ENCODE results near the gene BARHL1.

Gene BARHL1

GRCh38 chr9:132582276-132582785, at the start of gene BARHL1:
BARHL1 (plus strand) TSS chr9:132582606; CDS start chr9:132582798, 192 bp downstream.
- no peak for DNase-seq

GRCh38 chr9:132534832-132535231, 47.6 kb upstream of the BARHL1 start:
- DNase-seq: no peak

GRCh38 chr9:132536124-132536523, 46.3 kb upstream of the BARHL1 start:
- no peak for DNase-seq

DNA sequence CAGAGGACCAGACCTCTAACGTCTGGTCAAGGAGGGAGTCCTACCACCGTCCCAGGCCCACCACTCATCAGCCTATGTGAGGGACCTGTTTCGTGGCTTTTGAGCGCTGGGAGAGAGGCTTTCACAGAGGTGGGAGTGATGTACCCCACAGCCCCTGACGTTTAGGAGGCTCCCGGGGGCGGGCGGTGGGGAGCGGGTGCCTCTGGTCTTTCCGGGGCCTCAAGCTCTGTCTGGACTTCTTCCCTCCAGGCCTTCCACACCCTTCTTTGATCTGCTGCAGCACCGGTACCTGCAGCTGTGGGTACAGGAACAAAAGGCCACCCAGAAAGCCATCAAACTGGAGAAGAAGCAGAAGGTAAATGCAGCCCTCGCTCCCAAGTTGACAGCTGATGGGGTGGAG, 45.1 kb upstream of the BARHL1 start:
- no peak for DNase-seq

DNA sequence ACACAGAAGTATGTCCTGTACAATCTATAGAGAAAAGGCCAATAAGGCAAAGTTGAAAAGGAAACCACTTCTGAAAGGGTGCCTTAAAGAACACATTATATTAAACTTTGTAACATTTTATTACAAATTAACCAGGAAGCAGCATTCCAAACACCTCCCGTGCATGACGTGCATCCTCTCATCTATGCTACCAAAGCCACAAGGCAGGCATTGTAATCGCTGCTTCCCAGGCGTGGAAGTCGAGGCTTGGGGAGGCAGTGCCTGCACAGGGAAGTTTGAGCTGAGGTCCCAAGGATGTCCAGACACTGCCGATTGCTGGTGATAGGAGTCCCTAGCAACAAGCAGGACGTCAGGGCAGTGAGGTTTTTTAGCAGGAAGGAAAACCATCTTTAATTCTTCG, 44.3 kb upstream of the BARHL1 start:
- no peak for DNase-seq

DNA sequence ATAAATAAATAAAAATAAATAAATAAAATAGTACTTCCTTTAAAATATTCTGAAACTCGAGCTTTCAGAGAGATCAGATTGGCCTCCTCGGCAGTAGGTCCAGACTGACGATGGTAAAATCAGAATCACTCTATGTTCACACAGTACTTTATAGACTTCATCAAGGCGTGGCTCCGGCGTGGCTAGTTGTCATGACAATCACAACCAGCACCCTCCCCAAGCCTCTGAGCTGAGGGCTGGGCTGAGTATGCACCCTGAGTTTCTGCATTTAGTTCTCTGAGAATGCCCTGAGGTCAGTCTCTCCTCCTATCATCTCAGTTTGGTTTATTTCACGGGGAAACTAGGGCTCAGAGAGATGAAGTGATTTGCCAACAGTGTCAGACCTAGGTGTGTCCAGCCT, 43.3 kb upstream of the BARHL1 start:
- no peak for DNase-seq

GRCh38 chr9:132541051-132541450, 41.4 kb upstream of the BARHL1 start:
- DNase-seq: no peak

DNA sequence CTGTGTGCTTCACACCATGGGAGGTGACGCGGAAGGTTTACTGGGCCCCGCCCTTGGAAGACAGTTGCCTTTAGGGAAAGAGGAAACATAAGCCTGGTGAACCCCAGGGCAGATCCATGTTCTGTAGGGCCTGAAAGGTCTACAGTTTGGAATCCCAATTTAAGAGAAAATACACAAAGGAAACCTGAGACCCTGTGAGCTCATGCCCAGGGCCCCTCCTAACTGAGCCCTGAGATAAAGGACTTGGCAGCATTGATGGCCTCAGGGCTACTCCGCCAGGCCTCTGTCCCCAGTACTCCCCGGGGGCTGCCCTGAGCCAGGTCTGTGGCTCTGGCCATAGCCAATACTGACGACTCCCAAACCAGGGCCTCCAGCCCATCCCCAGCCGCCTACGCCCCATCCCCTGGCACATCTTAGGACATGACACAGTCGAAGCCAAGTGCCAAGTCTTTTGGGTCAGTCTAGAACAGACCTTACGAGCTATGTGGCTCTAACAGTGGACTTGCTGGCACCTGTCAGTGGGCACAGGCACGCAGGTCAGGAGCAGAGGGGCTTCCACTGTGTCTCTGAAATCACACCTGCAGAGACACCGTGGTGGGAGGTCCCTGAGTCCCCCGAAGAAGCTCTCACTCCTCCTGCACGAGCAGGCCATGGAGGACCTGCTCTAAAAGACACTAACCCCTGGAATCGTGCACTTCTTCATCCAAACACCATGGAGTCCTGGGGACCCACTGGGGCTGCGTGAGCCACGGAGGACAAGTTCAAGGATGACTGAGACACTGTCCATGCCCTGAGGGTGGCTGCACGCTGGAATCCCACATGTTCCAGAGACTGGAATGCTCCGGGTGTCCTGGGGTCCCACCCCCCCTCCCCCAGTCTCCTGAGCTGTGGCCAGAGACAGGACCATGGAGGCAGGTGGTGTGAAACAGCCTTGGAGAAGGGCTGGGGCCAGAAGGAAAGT, 40.3 kb upstream of the BARHL1 start:
- DNase-seq: no peak

- DNase-seq: no peak
These were observed 39.2 kb upstream of the BARHL1 start for GRCh38 chr9:132543251-132543650.

DNA sequence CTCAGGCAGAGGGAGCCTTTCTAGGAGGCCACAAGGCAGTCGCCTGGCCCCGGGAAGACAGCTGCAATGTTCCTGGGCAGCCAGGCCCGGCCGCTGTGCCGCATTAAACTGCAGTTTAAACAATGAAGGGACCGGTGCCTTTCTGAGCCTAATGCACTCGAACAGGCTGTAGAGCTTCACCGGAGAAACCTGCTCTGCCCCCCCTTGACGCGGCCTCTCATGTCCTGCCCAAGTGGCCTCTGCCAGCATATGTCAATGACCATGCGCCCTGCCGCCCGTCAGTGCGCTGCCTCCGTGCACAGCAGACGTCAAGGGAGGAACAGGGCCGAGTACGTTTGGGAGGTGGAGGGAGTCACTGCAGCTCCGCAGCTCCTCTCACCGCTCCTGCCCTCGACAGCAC, 38.4 kb upstream of the BARHL1 start:
- DNase-seq: no peak

- DNase-seq: no peak
These were observed 36.8 kb upstream of the BARHL1 start for GRCh38 chr9:132545578-132545977.

DNA sequence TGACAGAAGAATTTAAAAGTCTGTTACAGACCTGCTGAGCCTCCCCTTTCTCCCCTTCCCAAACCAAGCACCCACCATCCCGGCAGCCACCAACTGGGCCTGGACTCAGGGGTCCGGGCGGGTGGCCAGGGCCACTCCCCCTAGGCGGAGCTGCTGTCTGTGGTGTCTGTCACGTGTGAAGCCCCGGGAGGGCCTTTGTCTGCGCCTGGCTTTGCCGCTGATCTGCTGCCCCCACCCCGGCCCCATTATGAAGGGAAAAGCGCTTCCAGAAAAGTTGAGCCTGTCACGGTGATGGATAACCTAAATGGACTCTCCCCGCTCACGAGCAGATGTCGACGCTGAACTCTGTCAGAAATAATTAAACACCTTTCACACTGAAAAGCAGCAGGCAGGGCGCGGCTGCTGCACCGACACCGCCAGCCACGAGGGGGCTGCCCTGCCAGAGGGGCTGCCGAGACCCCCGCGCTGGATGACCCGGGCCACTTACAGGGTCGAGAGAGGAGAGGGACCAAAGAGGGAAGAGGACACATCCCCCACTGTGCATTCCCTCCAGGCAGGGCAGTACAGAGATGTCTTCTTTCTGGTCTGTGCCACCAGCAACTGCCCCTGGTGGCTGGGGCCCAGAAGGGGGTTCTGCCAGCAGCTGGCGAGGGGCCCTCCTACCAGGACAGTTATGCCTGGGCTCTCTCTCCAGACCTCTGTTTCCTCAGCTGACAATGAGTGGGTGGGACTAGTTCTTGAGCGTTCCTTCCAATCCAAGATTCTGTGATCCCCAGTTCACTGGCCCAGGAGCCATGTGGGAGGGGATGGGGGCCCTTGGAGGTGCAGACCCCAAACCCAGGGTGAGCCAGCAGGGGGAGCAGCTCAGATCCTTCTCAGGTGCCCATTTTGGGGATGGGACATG, 36.0 kb upstream of the BARHL1 start:
- no peak for DNase-seq

DNA sequence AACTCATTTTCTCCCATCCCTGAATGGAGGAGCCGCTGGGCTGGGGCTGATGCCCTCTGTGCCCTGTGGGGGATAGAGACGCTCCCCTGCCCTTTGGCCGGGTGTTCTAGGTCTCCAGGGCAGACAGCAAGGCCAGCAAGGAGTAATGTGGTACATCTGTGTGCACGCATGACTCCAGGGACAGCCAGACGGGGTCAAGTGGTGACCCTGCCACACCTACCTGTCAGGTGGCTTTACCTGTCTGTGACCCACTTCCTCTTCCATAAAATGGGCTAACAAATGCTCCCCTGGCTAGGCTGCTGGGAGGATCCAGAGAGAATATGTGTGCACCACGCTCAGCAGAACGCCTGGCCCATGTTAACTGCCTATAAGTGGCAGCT, 35.4 kb upstream of the BARHL1 start:
- no peak for DNase-seq

DNA sequence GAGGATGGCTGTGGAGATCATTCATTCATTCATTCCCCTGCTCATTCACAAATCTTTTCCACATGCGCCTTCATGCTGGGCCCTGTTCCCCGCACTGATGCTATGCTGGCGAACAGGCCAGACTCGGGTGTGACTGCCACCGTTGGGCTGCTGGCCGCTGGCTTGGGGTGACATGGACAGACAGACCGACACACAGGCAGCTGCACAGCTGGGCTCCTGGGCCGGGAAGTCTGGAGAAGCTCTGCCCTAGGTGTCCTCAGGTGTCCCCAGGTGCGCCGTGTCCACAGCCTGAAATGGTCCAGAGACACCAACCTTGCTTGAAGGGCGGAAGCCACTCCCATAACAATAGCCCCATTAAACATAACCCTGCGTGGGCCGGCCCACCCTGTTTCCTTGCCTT, 35.0 kb upstream of the BARHL1 start:
- DNase-seq: no peak

- DNase-seq: no peak
These were observed 34.3 kb upstream of the BARHL1 start for GRCh38 chr9:132547976-132548730.

DNA sequence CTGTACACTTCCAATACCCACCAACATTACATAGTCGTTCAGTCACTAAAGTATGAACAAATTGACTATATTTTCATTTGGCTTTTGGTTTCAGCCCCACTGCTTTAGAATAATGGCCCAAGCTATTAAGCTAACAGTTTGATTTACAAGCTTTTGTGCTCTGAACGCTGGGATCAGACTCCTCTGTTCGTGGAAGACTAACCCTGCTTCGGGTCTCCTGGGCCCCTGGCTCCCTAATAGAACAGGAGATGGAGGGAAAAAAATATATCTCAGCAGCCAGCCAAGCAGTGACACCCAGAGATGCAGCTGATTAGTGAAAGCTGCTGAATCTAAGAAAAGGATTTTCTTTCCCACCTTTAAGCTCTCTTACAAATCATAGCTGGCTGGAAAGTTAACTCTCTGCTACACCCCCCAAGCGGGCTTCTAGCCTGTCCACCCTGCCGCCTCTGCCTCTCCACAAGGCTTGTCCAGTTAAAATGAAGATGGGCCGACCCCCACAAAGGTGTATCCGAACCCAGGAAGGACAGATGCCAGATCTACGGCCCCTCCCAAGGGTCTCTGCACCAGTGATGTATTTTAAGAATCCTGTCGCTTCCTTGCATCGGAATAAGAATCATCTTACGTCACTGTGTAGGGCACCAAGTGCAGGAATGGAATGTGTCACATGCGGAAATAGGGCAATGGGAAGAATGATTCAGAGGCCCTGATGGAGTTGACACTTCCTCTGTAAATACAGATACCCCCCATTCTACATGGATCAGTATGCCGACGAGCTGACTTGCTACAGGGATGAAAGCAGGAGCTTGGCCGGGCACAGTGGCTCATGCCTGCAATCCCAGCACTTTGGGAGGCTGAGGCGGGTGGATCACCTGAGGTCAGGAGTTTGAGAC, 33.4 kb upstream of the BARHL1 start:
- no peak for DNase-seq

DNA sequence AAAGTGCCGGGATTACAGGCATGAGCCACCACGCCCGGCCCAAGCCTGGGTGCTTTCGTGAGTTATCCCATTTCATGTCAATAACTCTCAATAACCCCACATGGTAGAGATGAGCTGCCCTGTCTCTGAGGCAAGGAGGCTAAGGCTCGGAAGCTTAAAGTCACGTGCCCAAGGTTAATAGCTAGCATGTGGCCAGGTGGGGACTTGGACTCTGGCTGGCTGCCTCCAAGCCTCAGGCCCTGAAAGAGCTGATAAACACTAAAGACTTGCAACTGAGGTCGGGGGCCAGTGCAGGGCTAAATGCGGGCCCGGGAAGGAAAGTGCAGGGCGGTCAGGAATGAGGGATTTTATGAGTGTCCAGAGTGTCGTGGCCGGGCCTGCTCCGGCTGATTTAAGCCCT, 30.9 kb upstream of the BARHL1 start:
- no peak for DNase-seq

DNA sequence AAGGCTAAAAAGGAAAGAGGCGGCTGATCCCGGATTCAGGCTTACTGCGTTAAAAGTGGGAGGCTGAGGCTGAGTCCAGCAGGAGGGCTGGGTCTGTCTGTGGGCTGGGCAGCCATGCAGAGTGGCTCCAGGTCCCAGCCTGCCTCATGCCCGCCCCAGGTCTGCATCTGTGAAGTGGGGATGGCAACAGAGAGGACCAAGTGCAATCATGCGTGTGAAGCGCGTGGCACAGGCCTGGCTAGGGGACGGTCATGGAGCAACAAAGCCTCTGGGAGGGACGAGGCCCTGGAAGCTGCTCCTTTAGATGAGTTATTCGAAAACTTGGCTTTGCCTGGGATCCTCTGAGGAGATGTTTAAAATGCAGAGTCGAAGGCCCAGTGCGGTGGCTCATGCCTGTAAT, 30.4 kb upstream of the BARHL1 start:
- DNase-seq: no peak

- no peak for DNase-seq
These were observed 27.7 kb upstream of the BARHL1 start for GRCh38 chr9:132554755-132555154.

- DNase-seq: no peak
These were observed 26.9 kb upstream of the BARHL1 start for GRCh38 chr9:132555528-132555927.

- no peak for DNase-seq
These were observed 26.2 kb upstream of the BARHL1 start for GRCh38 chr9:132556235-132556634.

DNA sequence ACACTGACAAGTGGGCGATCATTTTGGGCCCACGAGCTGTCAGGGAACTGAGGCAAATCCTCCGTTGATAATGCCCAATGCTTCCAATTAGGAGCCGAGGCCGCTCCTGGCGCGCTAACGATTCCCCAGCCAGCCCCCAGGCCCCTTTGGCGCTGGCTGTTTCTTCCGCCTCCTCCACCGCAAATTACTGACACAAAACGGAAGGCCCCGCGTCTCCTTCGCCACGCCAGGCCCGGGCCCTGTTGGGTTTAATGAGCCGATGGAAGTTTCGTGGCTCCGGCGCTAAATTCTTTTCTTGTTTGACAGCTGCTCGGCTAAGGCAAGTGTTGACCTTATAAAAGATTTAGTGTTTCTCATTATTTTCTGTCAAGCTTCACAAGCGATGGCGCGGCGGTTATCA, 25.7 kb upstream of the BARHL1 start:
- DNase-seq: no peak
